ENCODE results near the gene CPB1. TPM values are rescaled to one million over a fixed set of nuclear protein-coding genes. Genes with fewer than 3 reads are reported as not detected.

Gene CPB1
- total RNA-seq, 5 donors from 2014 or later (not counting 1 experiment from before 2014, with no cell fraction given) = 7.4 to 9.2 (median 8.0) TPM; not detected in 2

- H3K4me3 ChIP-seq (ENCODE audit: control insufficient read depth in 1 of 2, extremely low read depth in 1 of 2, low read length in 1 of 2) = no peak overlapping the region
- Mint-ChIP-seq H3K27ac (no peak overlapping the region), H3K4me1 (no peaks in the 10 kb centered on the region), H3K27me3 (no peaks in the 10 kb centered on the region), H3K4me3 (no peak overlapping the region), H3K36me3 (no peaks in the 10 kb centered on the region), H3K9me3 (peaks cover 0 to 8% (median 6%) of the 10 kb centered on the region in 3 donors)
- no peaks in the 10 kb centered on the region for H3K36me3 ChIP-seq (ENCODE audit: control insufficient read depth in 2 of 2, extremely low read depth in 1 of 2, insufficient read depth in 1 of 2, low read length in 1 of 2)
- ChIA-PET POLR2A (no interaction called here), CTCF (interaction anchor here in 1 of 2 donors (0.6 kb wide), 1 partner anchor 92 kb away, joined by 5 read pairs; no protein-coding TSS in a partner anchor)
- no peak overlapping the region for H3K27ac ChIP-seq (ENCODE audit: low read length)
- H3K4me1 ChIP-seq (ENCODE audit: control insufficient read depth in 1 of 2, extremely low read depth in 1 of 2, insufficient read depth in 2 of 2, low read length in 2 of 2) = no peaks in the 10 kb centered on the region
- ATAC-seq (replicated peaks in 1 of 4) (no peak), DNase-seq (no peak)
- no peaks in the 10 kb centered on the region for H3K27me3 ChIP-seq (replicated peaks in 1 of 2; ENCODE audit: control insufficient read depth in 2 of 2, extremely low read depth in 1 of 2, insufficient read depth in 2 of 2, low read length in 1 of 2)
- no peaks in the 10 kb centered on the region for H3K9me3 ChIP-seq
- no CpG with 5 or more reads among the region's 3 CpGs for WGBS (ENCODE audit: insufficient coverage)
These were observed 2.1 kb upstream of the CPB1 start for GRCh38 chr3:148825476-148825875.

- no peaks in the 10 kb centered on the region for H3K4me1 ChIP-seq (ENCODE audit: control insufficient read depth in 1 of 2, extremely low read depth in 1 of 2, insufficient read depth in 2 of 2, low read length in 2 of 2)
- no peaks in the 10 kb centered on the region for H3K36me3 ChIP-seq (ENCODE audit: control insufficient read depth in 2 of 2, extremely low read depth in 1 of 2, insufficient read depth in 1 of 2, low read length in 1 of 2)
- ChIA-PET CTCF (no interaction called here), POLR2A (no interaction called here)
- Mint-ChIP-seq H3K36me3 (no peaks in the 10 kb centered on the region), H3K4me3 (no peak overlapping the region), H3K27me3 (peaks cover 0 to 1% of the 10 kb centered on the region in 2 donors), H3K27ac (no peak overlapping the region), H3K9me3 (no peaks in the 10 kb centered on the region), H3K4me1 (no peaks in the 10 kb centered on the region)
- ATAC-seq (replicated peaks in 1 of 4) = no peak
- DNase-seq = no peak
- no peaks in the 10 kb centered on the region for H3K27me3 ChIP-seq (replicated peaks in 1 of 2; ENCODE audit: control insufficient read depth in 2 of 2, extremely low read depth in 1 of 2, insufficient read depth in 2 of 2, low read length in 1 of 2)
- H3K4me3 ChIP-seq (ENCODE audit: control insufficient read depth in 1 of 2, extremely low read depth in 1 of 2, low read length in 1 of 2) = no peak overlapping the region
- no peak overlapping the region for H3K27ac ChIP-seq (ENCODE audit: low read length)
- H3K9me3 ChIP-seq = no peaks in the 10 kb centered on the region
- WGBS (ENCODE audit: insufficient coverage) = 40% methylated on average over 1 of the region's 4 CpGs
These were observed 602 bp downstream of the CPB1 start for GRCh38 chr3:148828136-148828690.

GRCh38 chr3:148829926-148830325 lies 2.3 kb downstream of the CPB1 start:
- no CpG with 5 or more reads among the region's 3 CpGs for WGBS (ENCODE audit: insufficient coverage)
- H3K36me3 ChIP-seq (ENCODE audit: control insufficient read depth in 2 of 2, extremely low read depth in 1 of 2, insufficient read depth in 1 of 2, low read length in 1 of 2) = no peaks in the 10 kb centered on the region
- CTCF ChIA-PET = no interaction called here

GRCh38 chr3:148833223-148833622 lies 5.6 kb downstream of the CPB1 start:
- Histone ChIP-seq H3K4me1 (ENCODE audit: control insufficient read depth in 1 of 2, extremely low read depth in 1 of 2, insufficient read depth in 2 of 2, low read length in 2 of 2) (no peaks in the 10 kb centered on the region), H3K4me3 (ENCODE audit: control insufficient read depth in 1 of 2, extremely low read depth in 1 of 2, low read length in 1 of 2) (no peak overlapping the region), H3K9me3 (no peaks in the 10 kb centered on the region), H3K27me3 (replicated peaks in 1 of 2; ENCODE audit: control insufficient read depth in 2 of 2, extremely low read depth in 1 of 2, insufficient read depth in 2 of 2, low read length in 1 of 2) (no peaks in the 10 kb centered on the region), H3K36me3 (ENCODE audit: control insufficient read depth in 2 of 2, extremely low read depth in 1 of 2, insufficient read depth in 1 of 2, low read length in 1 of 2) (no peaks in the 10 kb centered on the region), H3K27ac (ENCODE audit: low read length) (no peak overlapping the region)
- H3K36me3 Mint-ChIP-seq = no peaks in the 10 kb centered on the region
- no peaks in the 10 kb centered on the region for H3K4me1 Mint-ChIP-seq
- WGBS (ENCODE audit: insufficient coverage) = 40% methylated on average over 1 of the region's 3 CpGs
- ChIA-PET CTCF (no interaction called here), POLR2A (no interaction called here)
- no peak overlapping the region for H3K27ac Mint-ChIP-seq
- no peaks in the 10 kb centered on the region for H3K9me3 Mint-ChIP-seq
- ATAC-seq (replicated peaks in 1 of 4) = no peak
- H3K4me3 Mint-ChIP-seq = no peak overlapping the region
- no peak for DNase-seq
- H3K27me3 Mint-ChIP-seq = peaks cover 1 to 10% of the 10 kb centered on the region in 2 donors

More at GRCh38 chr3:148829926-148830325, 2.3 kb downstream of the CPB1 start:
- Histone ChIP-seq H3K27ac (ENCODE audit: low read length) (no peak overlapping the region), H3K4me3 (ENCODE audit: control insufficient read depth in 1 of 2, extremely low read depth in 1 of 2, low read length in 1 of 2) (no peak overlapping the region), H3K27me3 (replicated peaks in 1 of 2; ENCODE audit: control insufficient read depth in 2 of 2, extremely low read depth in 1 of 2, insufficient read depth in 2 of 2, low read length in 1 of 2) (no peaks in the 10 kb centered on the region), H3K9me3 (no peaks in the 10 kb centered on the region), H3K4me1 (ENCODE audit: control insufficient read depth in 1 of 2, extremely low read depth in 1 of 2, insufficient read depth in 2 of 2, low read length in 2 of 2) (no peaks in the 10 kb centered on the region)
- ATAC-seq (replicated peaks in 1 of 4) (no peak), DNase-seq (no peak)
- Mint-ChIP-seq H3K4me3 (no peak overlapping the region), H3K4me1 (no peaks in the 10 kb centered on the region), H3K27me3 (peaks cover 1 to 5% of the 10 kb centered on the region in 2 donors), H3K27ac (no peak overlapping the region), H3K36me3 (no peaks in the 10 kb centered on the region), H3K9me3 (no peaks in the 10 kb centered on the region)
- POLR2A ChIA-PET = no interaction called here

GRCh38 chr3:148839805-148840204 lies 12.2 kb downstream of the CPB1 start:
- Histone ChIP-seq H3K27me3 (replicated peaks in 1 of 2; ENCODE audit: control insufficient read depth in 2 of 2, extremely low read depth in 1 of 2, insufficient read depth in 2 of 2, low read length in 1 of 2) (no peaks in the 10 kb centered on the region), H3K9me3 (no peaks in the 10 kb centered on the region), H3K36me3 (ENCODE audit: control insufficient read depth in 2 of 2, extremely low read depth in 1 of 2, insufficient read depth in 1 of 2, low read length in 1 of 2) (no peaks in the 10 kb centered on the region), H3K27ac (ENCODE audit: low read length) (no peak overlapping the region), H3K4me1 (ENCODE audit: control insufficient read depth in 1 of 2, extremely low read depth in 1 of 2, insufficient read depth in 2 of 2, low read length in 2 of 2) (no peaks in the 10 kb centered on the region), H3K4me3 (ENCODE audit: control insufficient read depth in 1 of 2, extremely low read depth in 1 of 2, low read length in 1 of 2) (no peak overlapping the region)
- H3K9me3 Mint-ChIP-seq = no peaks in the 10 kb centered on the region
- ATAC-seq (replicated peaks in 1 of 4) (no peak), DNase-seq (no peak)
- ChIA-PET POLR2A (no interaction called here), CTCF (no interaction called here)
- H3K27me3 Mint-ChIP-seq = peaks cover 0 to 10% of the 10 kb centered on the region in 2 donors
- no peak overlapping the region for H3K4me3 Mint-ChIP-seq
- no peaks in the 10 kb centered on the region for H3K4me1 Mint-ChIP-seq
- H3K27ac Mint-ChIP-seq = no peak overlapping the region
- no peaks in the 10 kb centered on the region for H3K36me3 Mint-ChIP-seq

- Histone ChIP-seq H3K4me3 (ENCODE audit: control insufficient read depth in 1 of 2, extremely low read depth in 1 of 2, low read length in 1 of 2) (no peak overlapping the region), H3K4me1 (ENCODE audit: control insufficient read depth in 1 of 2, extremely low read depth in 1 of 2, insufficient read depth in 2 of 2, low read length in 2 of 2) (no peaks in the 10 kb centered on the region), H3K9me3 (no peaks in the 10 kb centered on the region), H3K27ac (ENCODE audit: low read length) (no peak overlapping the region), H3K36me3 (ENCODE audit: control insufficient read depth in 2 of 2, extremely low read depth in 1 of 2, insufficient read depth in 1 of 2, low read length in 1 of 2) (no peaks in the 10 kb centered on the region), H3K27me3 (replicated peaks in 1 of 2; ENCODE audit: control insufficient read depth in 2 of 2, extremely low read depth in 1 of 2, insufficient read depth in 2 of 2, low read length in 1 of 2) (no peaks in the 10 kb centered on the region)
- ChIA-PET CTCF (no interaction called here), POLR2A (no interaction called here)
- H3K36me3 Mint-ChIP-seq = no peaks in the 10 kb centered on the region
- H3K27me3 Mint-ChIP-seq = peaks cover 0 to 4% of the 10 kb centered on the region in 2 donors
- DNase-seq = no peak
- 67% methylated on average over 1 of the region's 4 CpGs for WGBS (ENCODE audit: insufficient coverage)
- H3K4me1 Mint-ChIP-seq = no peaks in the 10 kb centered on the region
- no peak for ATAC-seq (replicated peaks in 1 of 4)
- no peak overlapping the region for H3K4me3 Mint-ChIP-seq
- no peak overlapping the region for H3K27ac Mint-ChIP-seq
- H3K9me3 Mint-ChIP-seq = no peaks in the 10 kb centered on the region
These were observed 12.8 kb downstream of the CPB1 start for GRCh38 chr3:148840451-148840850.
